Panc1 (cell line): ENCODE data around the gene GCN1. TPM values are rescaled to one million over a fixed set of nuclear protein-coding genes. Genes with fewer than 3 reads are reported as not detected.
"Not testable (repeated sequence)": the region's sequence is repeated elsewhere in the genome, so short reads cannot be mapped to it uniquely, and the experiment has no call there.

Experiments
- ATAC-seq: fragments of 200-7000 bp; cut with Tn5 transposase; 2 replicates; pipeline ENCODE4 v1.9.1; 2020; ENCODE audit warnings: mild to moderate bottlenecking, moderate library complexity
- BruUV-seq: library from RNA; stranded (reverse); fragments of 400-500 nt; replicated peaks from 2 replicates; lab custom pipeline; 2021; lab: Mats Ljungman, UMichigan
- CTCF ChIA-PET: fragments of 300-600 bp; sonication (Branson Sonifier 250); formaldehyde crosslinking; loops from one replicate; lab custom pipeline; 2022; ENCODE audit warnings: antibody characterized with exemption; lab: Charles Lee
- POLR2A ChIA-PET: fragments of 300-600 bp; sonication (Branson Sonifier 250); formaldehyde crosslinking; loops from one replicate; lab custom pipeline; 2022; ENCODE audit warnings: antibody characterized with exemption; lab: Charles Lee
- DNase-seq: peaks from one replicate; pipeline ENCODE4 v3.0.0-alpha.2; 2010; ENCODE audit warnings: low read depth, low spot score
- H3K27ac ChIP-seq: 2 replicates; pipeline ENCODE4 v1.5.1; 2011; ENCODE audit warnings: mild to moderate bottlenecking, low read length, inconsistent platforms
- H3K27me3 ChIP-seq: fragments of 200-500 bp; sonication (Bioruptor generic); 2 replicates; pipeline ENCODE4 v1.6.0; 2014; ENCODE audit warnings: low read length, inconsistent platforms; ENCODE audit not compliant: control insufficient read depth, insufficient read depth
- H3K36me3 ChIP-seq: fragments of 200-500 bp; sonication (Bioruptor generic); 2 replicates; pipeline ENCODE4 v1.5.1; 2014; ENCODE audit warnings: inconsistent platforms, mild to moderate bottlenecking, low read length, moderate library complexity; ENCODE audit not compliant: control insufficient read depth, insufficient read depth
- H3K4me1 ChIP-seq: 2 replicates; pipeline ENCODE4 v1.5.1; 2011; ENCODE audit warnings: inconsistent platforms, mild to moderate bottlenecking, low read length, moderate library complexity; ENCODE audit not compliant: control insufficient read depth, insufficient read depth
- H3K4me3 ChIP-seq, 2 experiments: 2 replicates each; pipeline ENCODE4 v1.5.1; 2011 to 2012; ENCODE audit warnings: low read depth in 2 of 2, low read length in 2 of 2, mild to moderate bottlenecking in 2 of 2, inconsistent platforms in 1 of 2, moderate library complexity in 1 of 2
- H3K9me3 ChIP-seq: fragments of 200-500 bp; sonication (Bioruptor generic); 2 replicates; pipeline ENCODE4 v1.5.1; 2014; ENCODE audit warnings: low read depth, mild to moderate bottlenecking, inconsistent platforms, low read length, moderate library complexity; ENCODE audit not compliant: control insufficient read depth, insufficient read depth
- CTCF ChIP-seq: fragments of 450-650 bp; IDR thresholded peaks from 2 replicates; pipeline ENCODE4 v1.5.1; 2017; ENCODE audit warnings: mild to moderate bottlenecking
- POLR2AphosphoS5 ChIP-seq: IDR thresholded peaks from 2 replicates; pipeline ENCODE4 v1.6.1; 2012; ENCODE audit warnings: mild to moderate bottlenecking, low read depth, low read length, moderate library complexity
- SIN3A ChIP-seq: IDR thresholded peaks from 2 replicates; pipeline ENCODE4 v1.6.1; 2012; ENCODE audit warnings: low read depth, mild to moderate bottlenecking, low read length, moderate library complexity, borderline replicate concordance; ENCODE audit not compliant: insufficient read depth
- TCF7L2 ChIP-seq: IDR thresholded peaks from 2 replicates; pipeline ENCODE4 v1.6.1; 2011; ENCODE audit warnings: mild to moderate bottlenecking, low read depth, low read length, inconsistent platforms
- in situ Hi-C: cut with HindIII; loops from 2 replicates; pipeline ENCODE4 v1.10.0; 2016; ENCODE audit warnings: low sequenced_read_pairs, low pct_unique_long_range_greater_than_20kb
- intact Hi-C: fragments of 100-400 bp; cut with micrococcal nuclease; formaldehyde crosslinking; loops from one replicate; pipeline ENCODE4 v1.10.0; 2022; ENCODE audit not compliant: unreplicated experiment
- total RNA-seq: library from RNA; stranded (reverse); gene quantifications from one replicate; pipeline ENCODE4 v1.2.1, GENCODE V29; 2021; ENCODE audit not compliant: unreplicated experiment
- TF ChIP-seq, protein P1 (sequence below), 2 experiments: IDR thresholded peaks; 2 replicates each; pipeline ENCODE4 v1.6.1; 2011 to 2012; ENCODE audit warnings: low read depth in 2 of 2, control low read depth in 1 of 2, low read length in 1 of 2, mild to moderate bottlenecking in 1 of 2, moderate library complexity in 1 of 2; ENCODE audit not compliant: insufficient read depth in 1 of 2

Gene GCN1
- total RNA-seq, 1 experiment from 2014 or later: 175 TPM

DNA sequence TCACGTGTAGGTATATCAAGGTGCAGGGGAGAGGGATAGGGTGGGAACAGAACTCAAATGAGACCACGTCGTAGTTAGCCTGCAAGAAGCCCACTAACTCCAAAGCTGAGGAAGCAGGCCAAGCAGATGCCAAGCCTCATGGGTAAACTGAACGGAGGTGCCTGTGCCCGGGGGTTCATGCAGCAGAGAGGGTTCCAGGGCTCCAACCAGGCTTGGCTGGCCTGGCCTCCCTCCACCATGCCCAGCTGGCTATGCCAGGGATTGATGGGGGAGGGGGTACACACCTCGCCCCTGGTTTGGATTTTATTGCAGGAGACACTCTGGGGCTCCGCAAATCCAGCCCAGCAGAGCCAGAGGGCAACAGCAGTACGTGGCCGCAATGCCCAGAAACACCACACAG, 43.7 kb upstream of the GCN1 start:
- no peak for DNase-seq
- ChIA-PET CTCF (interaction anchor here (1.0 to 1.1 kb wide), 2 partner anchors 10 kb away, joined by 5 to 6 read pairs; no protein-coding TSS in a partner anchor), POLR2A (interaction anchor here (1.7 kb wide), 1 partner anchor 11 kb away, joined by 11 read pairs; no protein-coding TSS in a partner anchor)
- Histone ChIP-seq H3K36me3 (no peaks in the 10 kb centered on the region), H3K4me1 (peaks cover 96% of the 10 kb centered on the region), H3K9me3 (no peaks in the 10 kb centered on the region), H3K4me3 (no peak overlapping the region), H3K27ac (peak overlapping the region; percentile 100), H3K27me3 (no peaks in the 10 kb centered on the region)
- in situ Hi-C loops (no loop called here), intact Hi-C loops (no loop called here)
- no TSS peak for BruUV-seq
- TF ChIP-seq, protein P1, sequence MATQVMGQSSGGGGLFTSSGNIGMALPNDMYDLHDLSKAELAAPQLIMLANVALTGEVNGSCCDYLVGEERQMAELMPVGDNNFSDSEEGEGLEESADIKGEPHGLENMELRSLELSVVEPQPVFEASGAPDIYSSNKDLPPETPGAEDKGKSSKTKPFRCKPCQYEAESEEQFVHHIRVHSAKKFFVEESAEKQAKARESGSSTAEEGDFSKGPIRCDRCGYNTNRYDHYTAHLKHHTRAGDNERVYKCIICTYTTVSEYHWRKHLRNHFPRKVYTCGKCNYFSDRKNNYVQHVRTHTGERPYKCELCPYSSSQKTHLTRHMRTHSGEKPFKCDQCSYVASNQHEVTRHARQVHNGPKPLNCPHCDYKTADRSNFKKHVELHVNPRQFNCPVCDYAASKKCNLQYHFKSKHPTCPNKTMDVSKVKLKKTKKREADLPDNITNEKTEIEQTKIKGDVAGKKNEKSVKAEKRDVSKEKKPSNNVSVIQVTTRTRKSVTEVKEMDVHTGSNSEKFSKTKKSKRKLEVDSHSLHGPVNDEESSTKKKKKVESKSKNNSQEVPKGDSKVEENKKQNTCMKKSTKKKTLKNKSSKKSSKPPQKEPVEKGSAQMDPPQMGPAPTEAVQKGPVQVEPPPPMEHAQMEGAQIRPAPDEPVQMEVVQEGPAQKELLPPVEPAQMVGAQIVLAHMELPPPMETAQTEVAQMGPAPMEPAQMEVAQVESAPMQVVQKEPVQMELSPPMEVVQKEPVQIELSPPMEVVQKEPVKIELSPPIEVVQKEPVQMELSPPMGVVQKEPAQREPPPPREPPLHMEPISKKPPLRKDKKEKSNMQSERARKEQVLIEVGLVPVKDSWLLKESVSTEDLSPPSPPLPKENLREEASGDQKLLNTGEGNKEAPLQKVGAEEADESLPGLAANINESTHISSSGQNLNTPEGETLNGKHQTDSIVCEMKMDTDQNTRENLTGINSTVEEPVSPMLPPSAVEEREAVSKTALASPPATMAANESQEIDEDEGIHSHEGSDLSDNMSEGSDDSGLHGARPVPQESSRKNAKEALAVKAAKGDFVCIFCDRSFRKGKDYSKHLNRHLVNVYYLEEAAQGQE (IDR thresholded peaks at IDR 0.05; ENCODE audit: insufficient read depth in 1 of 2, low read depth in 2 of 2, low read length in 1 of 2): no peak
- TF ChIP-seq CTCF: no peak
- no peak for TF ChIP-seq TCF7L2
- TF ChIP-seq POLR2AphosphoS5: no peak
- no peak for TF ChIP-seq SIN3A
- no peak for ATAC-seq

- H3K36me3 ChIP-seq: no peaks in the 10 kb centered on the region
- H3K27me3 ChIP-seq: no peaks in the 10 kb centered on the region
- ChIA-PET POLR2A (interaction anchor here (0.6 to 1.7 kb wide), 2 partner anchors 12 to 35 kb away, joined by 4 to 11 read pairs; no protein-coding TSS in a partner anchor), CTCF (interaction anchor here (1.0 kb wide), 1 partner anchor 9 kb away, joined by 5 read pairs; no protein-coding TSS in a partner anchor)
- no peaks in the 10 kb centered on the region for H3K9me3 ChIP-seq
- in situ Hi-C loops (no loop called here), intact Hi-C loops (no loop called here)
- H3K27ac ChIP-seq: peak overlapping the region; percentile 100
- DNase-seq: no peak
- BruUV-seq: no TSS peak
- ATAC-seq: no peak
- no peak overlapping the region for H3K4me3 ChIP-seq
- TF ChIP-seq CTCF: no peak
- no peak for TF ChIP-seq POLR2AphosphoS5
- TF ChIP-seq TCF7L2: no peak
- no peak for TF ChIP-seq SIN3A
- TF ChIP-seq, protein P1 (IDR thresholded peaks at IDR 0.05; ENCODE audit: insufficient read depth in 1 of 2, low read depth in 2 of 2, low read length in 1 of 2): no peak
- H3K4me1 ChIP-seq: peaks cover 96% of the 10 kb centered on the region
Observed at GRCh38 chr12:120237360-120238171, 43.1 kb upstream of the GCN1 start.

- POLR2A ChIA-PET: interaction anchor here (0.6 to 1.7 kb wide), 3 partner anchors 12 to 41 kb away, joined by 3 to 11 read pairs (median 10); no protein-coding TSS in a partner anchor
- DNase-seq, BruUV-seq, ATAC-seq, intact Hi-C loops, H3K27me3 ChIP-seq, H3K4me3 ChIP-seq, H3K36me3 ChIP-seq, H3K9me3 ChIP-seq, in situ Hi-C loops: not testable (repeated sequence)
- Histone ChIP-seq H3K4me1 (peaks cover 96% of the 10 kb centered on the region), H3K27ac (peak overlapping the region; percentile 100)
- CTCF ChIA-PET: interaction anchor here (0.6 to 1.2 kb wide), 3 partner anchors 9 to 16 kb away, joined by 3 to 9 read pairs (median 6); no protein-coding TSS in a partner anchor
Observed at GRCh38 chr12:120236809-120237208, 42.3 kb upstream of the GCN1 start.
